GM19193 (cell line): ENCODE measurements around the gene KCNMA1.

ENCODE experiments used
- POLR2A ChIP-seq: IDR thresholded peaks from 4 replicates; pipeline ENCODE4 v1.6.1; 2011; ENCODE audit not compliant: insufficient read depth, insufficient read length; ENCODE audit errors: extremely low read depth

KCNMA1 gene

GRCh38 chr10:77301305-77301730 is 336.3 kb downstream of the KCNMA1 start:
- TF ChIP-seq POLR2A = no peak

- no peak for TF ChIP-seq POLR2A
Observed at GRCh38 chr10:77300682-77301302, 336.8 kb downstream of the KCNMA1 start.

DNA sequence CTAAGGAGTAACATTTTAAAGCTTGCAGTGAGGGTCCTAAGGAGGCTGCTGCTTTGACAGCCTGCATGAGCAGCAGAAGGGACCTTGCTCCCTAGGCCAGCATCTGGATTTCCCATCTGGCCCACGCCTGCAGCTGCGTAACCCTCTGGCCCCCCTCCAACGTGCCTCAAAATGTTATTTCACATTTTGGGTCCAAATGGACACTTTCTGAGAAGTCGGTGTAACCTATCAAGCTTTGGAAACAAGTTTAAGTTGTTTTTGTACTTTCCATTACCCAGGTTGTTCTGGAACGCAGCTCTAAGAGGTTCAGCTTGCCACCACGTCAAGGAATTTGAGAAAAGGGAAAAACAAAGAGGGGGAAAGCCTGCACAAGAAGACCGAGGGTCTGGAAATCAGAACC is 338.3 kb downstream of the KCNMA1 start:
- TF ChIP-seq POLR2A = no peak

GRCh38 chr10:77297393-77297739 is 340.2 kb downstream of the KCNMA1 start:
- no peak for TF ChIP-seq POLR2A

GRCh38 chr10:77296534-77297392 is 340.8 kb downstream of the KCNMA1 start:
- TF ChIP-seq POLR2A = no peak

- TF ChIP-seq POLR2A = no peak
Observed at GRCh38 chr10:77293773-77294172, 343.8 kb downstream of the KCNMA1 start.

DNA sequence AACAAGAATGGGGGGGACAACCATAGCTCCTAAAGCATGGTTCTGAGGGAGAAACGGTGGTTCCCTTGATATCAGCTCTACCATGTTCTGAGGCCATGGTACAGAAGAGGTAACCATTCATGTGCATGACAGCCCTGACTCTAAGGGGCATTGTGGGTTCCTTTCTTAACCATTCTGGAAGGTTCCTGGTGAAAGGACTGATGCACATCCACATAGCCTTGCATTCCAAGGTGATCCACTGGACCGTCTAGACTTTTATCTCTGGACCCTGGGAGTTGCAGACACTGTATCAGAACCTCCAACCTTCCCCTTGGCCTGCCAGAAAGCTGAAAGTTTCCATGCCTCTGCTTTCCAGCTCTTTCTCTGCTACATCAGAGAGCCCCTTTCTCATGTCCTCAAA is 344.3 kb downstream of the KCNMA1 start:
- TF ChIP-seq POLR2A = no peak

GRCh38 chr10:77291596-77292505 is 345.8 kb downstream of the KCNMA1 start:
- TF ChIP-seq POLR2A = no peak

DNA sequence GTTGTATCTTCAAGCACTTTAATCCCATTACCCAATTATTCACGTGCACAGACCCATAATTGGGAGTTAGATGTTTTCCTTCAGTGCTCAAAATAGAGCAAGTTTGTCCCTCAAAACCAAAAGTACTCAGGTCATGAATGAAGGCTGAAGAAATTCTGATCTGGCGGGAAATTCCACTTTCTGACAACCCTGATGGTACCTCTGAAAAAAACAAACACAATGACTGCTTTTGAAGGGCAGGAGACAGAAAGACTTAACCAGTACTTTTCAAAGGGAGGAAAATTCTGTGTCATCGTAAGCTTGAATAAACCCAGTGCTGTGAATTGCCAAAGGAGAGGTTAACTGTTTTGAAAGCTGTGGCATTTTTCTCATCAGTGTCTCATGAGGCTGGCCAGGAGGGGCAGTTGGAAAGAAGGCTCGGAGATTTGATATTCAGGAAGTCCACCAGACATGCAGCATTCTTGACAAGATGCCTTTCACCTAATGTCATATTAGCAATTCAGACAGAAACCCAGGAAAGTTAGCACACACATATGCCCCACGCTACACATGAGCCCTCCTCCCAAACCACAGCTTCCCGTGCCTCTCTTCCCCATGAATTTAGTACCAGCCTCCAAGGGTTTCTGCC is 347.0 kb downstream of the KCNMA1 start:
- TF ChIP-seq POLR2A = no peak

DNA sequence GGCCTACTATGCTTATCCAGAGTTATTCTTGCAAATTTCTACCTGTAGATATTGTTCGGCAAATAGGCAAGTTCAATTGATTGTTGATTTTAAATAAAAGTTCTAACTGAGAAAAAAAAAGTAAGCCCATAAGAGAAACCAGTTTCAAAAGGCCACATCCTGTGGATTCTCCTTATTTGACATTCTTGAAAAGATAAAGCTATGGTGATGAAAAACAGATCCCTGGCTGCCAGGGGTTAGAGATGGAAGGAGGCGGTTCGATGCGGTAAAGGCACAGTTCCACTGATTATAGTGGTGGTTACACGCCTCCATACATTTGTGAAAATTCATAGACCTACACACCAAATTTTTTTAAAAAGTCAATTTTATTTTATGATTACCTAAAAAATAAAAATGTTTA is 347.8 kb downstream of the KCNMA1 start:
- no peak for TF ChIP-seq POLR2A

DNA sequence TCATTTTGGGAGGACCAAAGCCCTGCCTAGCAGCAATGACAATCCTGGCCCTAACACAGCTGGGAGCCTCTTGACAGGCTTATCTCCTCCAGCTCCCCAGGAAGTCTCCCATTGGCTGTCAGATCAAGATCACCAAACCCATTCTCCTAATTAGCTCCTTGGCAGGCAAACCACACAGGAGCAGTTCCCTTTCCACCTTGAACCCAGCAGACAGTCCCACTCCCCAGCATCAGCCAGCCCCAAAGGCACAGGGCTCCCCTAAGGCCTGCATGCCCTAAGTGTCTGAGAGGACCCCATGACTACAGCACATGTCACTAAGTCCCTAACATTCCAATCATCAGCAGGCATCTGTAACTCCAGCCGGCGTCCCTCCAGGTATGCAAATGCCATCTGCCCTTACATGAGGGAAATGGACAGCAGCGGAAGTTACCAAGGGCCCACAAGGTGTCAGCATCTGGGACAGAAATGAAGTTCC is 348.5 kb downstream of the KCNMA1 start:
- TF ChIP-seq POLR2A = no peak

DNA sequence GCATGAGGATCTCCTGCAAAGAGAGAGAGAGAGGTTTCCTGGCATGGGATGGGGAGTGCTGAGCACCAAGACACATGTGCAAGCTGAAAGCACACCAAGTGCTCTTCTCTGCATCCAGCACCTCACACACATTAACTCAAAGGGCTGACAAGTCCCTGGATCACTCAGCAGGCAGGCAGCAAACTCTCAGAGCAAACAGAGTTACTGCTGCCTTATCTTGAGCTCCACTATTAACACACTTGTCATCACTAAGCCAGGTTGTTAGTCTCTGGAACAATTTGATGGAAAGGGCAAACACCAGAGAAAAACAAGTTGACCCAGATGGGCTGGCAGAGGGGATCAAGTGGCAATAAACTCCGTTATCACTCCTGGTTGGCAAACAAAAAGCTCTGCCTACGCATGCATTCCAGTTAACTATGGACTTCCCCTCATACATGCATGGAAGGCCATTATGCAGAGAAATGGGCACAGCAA is 349.9 kb downstream of the KCNMA1 start:
- no peak for TF ChIP-seq POLR2A

DNA sequence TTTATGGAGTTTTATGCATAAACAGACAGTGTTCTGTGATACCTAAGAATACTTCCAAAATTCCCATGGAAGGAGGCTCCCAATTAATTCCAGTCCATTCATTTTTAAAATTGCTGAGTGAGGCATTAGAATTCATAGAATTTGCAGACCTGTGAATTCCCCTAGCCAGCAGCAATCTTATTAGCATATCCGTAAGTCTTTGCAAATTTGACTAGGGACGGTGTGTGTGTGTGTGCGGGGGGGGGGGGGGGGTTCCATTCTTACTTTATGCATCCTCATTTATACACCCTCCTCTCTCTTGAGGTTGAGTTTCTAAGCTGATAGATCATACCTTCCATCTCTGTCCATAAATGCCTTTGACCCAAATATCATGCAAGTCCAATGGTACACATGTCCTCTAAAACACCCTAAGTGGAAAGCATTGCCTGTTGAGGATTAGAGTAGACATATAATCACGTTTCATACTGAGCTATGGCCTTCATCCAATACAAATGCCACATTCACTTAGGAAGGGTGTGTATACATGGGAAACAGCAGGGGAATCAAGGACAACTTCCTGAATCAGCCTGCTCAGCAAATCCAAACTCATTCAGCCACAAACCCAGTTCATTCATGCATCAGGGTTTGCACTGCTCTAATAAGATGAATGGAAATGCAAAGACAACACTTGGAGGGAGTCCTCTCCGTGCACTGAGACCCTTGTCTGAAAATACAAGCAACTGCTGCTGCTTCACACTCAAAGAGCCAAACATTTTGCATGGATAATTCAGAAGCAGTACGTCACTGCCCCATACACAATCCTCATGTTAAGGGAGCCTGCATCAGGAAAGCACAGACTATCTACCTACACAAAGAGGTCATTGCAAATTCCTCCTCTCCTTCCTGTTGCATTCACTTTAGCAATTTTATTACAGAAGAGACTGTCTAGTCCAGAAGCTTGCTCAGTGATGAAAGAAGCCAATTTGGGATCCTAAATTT is 350.8 kb downstream of the KCNMA1 start:
- no peak for TF ChIP-seq POLR2A
